Left cardiac atrium (tissue), 4 donors: ENCODE results near the gene GTF2H3. TPM values are rescaled to one million over a fixed set of nuclear protein-coding genes. Genes with fewer than 3 reads are reported as not detected.
A peak's percentile ranks its signal among the peaks of the same experiment; 100 is the strongest.

Experiments used
- ATAC-seq, 2 donors: fragments of 200-7000 bp; cut with Tn5 transposase; one replicate each; pipeline ENCODE4 v1.9.1; 2020; ENCODE audit warnings: mild to moderate bottlenecking in 2 of 2, moderate library complexity in 2 of 2
- DNase-seq: peaks from one replicate; pipeline ENCODE4 v3.0.0-alpha.2; 2020
- intact Hi-C, 2 donors: fragments of 100-400 bp; cut with DNase I; formaldehyde crosslinking; loops; one replicate each; pipeline versions ENCODE4 v1.14.1 to v1.15.1; 2022 to 2023
- total RNA-seq, 2 donors: library from RNA; stranded (reverse); fragmentation: NEBNext Ultra II Directional; extraction: Animal tissue kit (Norgen Biotek cat#: 25700); gene quantifications; one replicate each; pipeline ENCODE4 v1.2.1, GENCODE V29; 2021
- donor health status: DM: no; HTN: yes; CAD: no.
- donor health status: DM: no; HTN: yes; CAD: no; lungs with severe emphysema.
- donor health status: DM: yes; HTN: yes; CAD: no.
- donor health status: Dilated cardiomyopathy.

GTF2H3 gene
- total RNA-seq, 2 donors from 2014 or later: 11.7 to 16.5 TPM

DNA sequence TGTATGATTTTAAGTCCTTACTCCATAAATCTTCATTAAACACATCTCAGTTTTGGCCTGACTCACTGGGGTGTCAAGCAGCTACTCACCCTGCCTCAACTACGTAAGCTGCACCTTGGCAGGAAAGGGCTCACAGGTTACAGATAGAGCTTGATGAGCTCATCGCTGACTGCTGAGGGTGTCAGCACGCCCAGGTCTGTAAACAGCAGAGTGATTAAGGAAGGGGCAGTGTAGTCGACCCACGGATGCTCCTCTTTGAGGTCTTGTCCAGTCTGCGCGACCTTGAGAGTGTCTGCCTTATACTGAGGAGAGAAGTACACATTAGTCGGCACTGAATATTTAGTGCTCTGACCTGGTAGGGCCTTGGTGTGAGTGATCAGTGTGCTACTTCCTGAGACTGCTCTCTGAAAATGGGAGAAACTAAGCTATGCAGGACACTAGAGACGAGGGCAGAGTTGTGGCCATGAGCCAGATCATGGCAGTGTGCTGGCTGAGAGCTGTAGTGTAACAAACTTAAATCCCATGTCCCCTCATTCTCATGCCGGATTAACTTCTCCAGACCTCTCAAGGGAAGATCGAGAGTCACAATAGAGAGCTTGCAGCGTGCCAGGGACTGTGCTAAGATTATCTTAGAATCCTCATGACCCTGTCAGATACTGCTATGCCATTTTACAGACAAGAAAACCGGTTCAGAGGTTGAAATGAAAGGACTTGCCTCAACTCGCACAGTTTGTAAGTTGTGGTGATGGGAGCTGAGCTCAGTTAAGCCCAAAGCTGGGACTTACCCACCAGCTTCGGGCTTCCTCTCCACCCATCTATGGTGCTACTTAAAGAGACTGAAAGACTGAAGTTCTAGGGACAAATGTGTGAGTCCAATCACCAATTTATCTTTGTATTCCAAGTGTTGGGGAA is 11.8 kb upstream of the GTF2H3 start:
- DNase-seq (no peak), ATAC-seq (no peak)
- intact Hi-C loops: no loop called here

DNA sequence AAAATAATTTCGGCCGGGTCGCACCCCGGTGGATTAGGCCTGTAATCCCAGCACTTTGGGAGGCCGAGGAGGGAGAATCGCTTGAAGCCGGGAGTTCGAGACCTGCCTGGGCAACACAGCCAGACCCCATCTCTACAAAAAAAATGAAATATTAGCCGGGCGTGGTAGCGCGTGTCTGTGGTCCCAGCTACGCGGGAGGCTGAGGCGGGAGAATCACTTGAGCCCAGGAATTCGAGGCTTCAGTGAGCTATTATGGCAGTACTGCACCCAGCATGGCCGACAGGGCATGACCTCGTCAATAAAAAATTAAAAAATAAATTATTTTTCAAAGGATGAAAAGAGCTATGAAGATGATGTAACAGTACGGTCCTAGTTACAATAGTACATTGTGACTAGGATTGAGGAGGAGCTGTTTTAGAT is 523 bp downstream of the GTF2H3 start:
- no peak for ATAC-seq
- no peak for DNase-seq
- intact Hi-C loops: no loop called here

DNA sequence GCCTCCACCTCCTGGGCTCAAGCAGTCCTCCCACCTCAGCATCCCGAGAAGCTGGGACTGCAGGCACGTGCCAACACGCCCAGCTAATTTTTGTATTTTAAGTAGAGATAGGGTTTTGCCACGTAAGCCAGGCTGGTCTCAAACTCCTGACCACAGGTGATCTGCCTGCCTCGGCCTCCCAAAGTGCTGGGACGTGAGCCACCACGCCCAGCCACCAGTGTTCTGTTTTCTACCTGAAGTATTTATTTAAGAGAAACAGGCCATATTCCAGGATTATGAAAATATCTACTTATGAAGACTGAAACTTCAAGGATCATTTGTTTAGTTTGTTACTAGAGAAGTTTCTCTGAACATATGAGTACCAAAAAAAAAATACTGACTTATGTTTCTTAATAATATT is 10.3 kb downstream of the GTF2H3 start:
- DNase-seq (no peak), ATAC-seq (no peak)
- intact Hi-C loops: no loop called here

- ATAC-seq (no peak), DNase-seq (no peak)
- intact Hi-C loops: no loop called here
These were observed 11.8 kb downstream of the GTF2H3 start for GRCh38 chr12:123645380-123645779.

- ATAC-seq (no peak), DNase-seq (no peak)
- intact Hi-C loops: no loop called here
These were observed 12.2 kb downstream of the GTF2H3 start for GRCh38 chr12:123645878-123646277.

- intact Hi-C loops: no loop called here
- no peak for ATAC-seq
These were observed 14.8 kb downstream of the GTF2H3 start for GRCh38 chr12:123648401-123648800.

DNA sequence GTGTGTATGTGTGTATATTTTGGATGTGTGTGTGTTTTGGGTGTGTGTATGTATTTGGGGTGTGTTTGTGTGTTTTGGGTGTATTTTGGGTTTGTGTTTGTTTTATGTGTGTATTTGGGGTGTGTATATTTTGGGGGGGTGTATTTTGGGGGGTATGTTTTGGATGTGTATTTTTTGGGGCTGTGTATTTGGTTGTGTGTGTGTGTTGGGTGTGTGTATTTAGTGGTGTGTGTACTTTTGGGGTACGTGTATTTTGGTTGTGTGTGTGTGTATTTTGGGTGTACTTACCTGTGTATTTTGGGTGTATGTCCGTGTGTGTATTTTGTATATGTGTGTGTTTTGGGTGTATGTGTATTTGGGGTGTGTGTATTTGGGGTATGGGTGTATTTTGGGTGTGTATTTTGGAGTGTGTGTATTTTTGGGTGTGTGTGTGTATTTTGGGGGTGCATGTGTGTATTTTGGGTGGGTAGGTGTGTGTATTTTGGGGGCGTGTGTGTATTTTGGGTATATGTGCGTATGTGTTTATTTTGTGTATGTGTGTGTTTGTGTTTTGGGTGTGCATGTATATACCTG is 20.6 kb downstream of the GTF2H3 start:
- no peak for DNase-seq
- no peak for ATAC-seq
- intact Hi-C loops: no loop called here

More at GRCh38 chr12:123648401-123648800, 14.8 kb downstream of the GTF2H3 start:
- no peak for DNase-seq

GRCh38 chr12:123655420-123655819 is 21.8 kb downstream of the GTF2H3 start:
- intact Hi-C loops: no loop called here
- ATAC-seq (peak; percentile 90 to 92), DNase-seq (peak; percentile 53)

GRCh38 chr12:123656392-123656791 is 22.8 kb downstream of the GTF2H3 start:
- intact Hi-C loops: no loop called here
- DNase-seq (no peak), ATAC-seq (peak in 1 of 2 donors; percentile 38)

DNA sequence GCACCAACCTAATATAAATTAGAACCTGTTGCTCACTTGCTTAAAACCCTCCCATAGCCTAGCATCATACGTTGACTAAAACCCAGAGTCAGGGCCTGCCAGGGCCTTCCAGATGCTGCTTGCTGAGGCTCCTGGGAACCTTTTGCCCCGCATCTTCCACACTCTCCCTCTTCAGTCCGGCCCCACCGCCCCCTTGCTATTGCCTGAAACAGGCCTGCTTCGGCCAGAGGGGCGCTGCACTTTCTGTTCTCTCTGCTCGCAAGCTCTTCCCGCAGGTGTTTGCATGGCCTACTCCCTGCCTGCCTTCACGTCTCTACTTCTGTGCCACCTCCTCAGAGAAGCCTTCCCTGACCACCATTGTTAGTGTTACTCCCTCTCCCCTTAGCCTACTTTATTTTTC is 23.6 kb downstream of the GTF2H3 start:
- no peak for ATAC-seq
- intact Hi-C loops: no loop called here
- DNase-seq: no peak

GRCh38 chr12:123659996-123660727 is 26.5 kb downstream of the GTF2H3 start:
- intact Hi-C loops: no loop called here
- no peak for ATAC-seq
- DNase-seq: no peak

DNA sequence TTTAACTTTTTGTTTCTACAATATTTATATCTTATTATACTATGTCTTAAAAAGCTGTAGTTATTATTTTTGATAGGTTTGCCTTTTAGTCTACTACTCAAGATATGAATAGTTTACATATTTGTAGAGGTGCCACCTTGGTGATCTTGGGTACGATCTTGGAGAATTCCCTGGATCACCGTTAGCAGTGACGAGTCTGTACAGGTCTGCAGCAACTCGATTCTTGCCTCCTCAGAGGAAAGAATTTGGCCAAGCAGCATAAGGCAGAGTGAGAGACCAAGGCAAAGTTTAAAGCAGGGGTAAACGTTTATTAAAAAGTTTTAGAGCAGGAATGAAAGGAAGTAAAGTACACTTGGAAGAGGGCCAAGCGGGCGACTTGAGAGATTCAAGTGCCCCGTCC is 34.1 kb downstream of the GTF2H3 start:
- no peak for DNase-seq
- intact Hi-C loops: no loop called here
- ATAC-seq: no peak

DNA sequence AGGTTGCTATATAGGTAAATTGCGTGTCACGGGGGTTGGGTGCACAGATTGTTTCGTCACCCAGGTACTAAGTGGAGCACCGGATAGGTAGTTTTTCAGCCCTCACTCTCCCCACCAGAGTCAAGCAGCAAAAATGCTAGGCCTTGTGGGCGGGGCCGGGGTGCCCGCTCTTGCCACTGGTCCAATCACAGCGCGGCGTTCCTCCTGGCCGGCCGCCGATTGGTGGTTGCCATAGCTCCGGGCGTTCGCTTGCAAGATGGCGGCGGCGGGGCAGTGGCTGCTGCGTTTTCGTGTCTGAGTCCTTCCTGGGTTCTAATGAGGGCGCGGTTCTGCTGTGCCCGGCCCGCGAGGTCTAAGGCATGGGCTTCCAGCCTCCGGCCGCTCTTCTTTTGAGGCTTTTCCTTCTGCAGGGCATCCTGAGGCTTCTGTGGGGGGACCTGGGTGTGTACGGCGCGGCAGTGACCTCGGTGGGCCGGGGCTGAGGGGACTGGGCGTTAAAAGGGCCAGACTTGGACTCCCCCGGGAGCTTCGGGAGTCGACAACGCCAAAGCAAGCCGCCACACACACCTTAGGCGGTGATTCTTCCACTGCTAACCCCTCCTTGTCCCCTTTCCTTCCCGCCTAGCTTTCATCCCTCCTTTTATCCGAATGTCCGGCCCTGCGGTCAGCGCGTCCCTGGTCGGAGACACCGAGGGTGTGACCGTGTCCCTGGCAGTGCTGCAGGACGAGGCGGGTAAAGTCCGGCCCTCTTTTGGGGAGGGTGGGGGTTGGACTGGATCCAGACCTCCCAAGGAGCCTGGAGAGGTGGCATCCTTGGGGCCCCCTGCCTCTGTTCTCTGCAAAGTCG is 37.5 kb downstream of the GTF2H3 start, which contains the start of gene TCTN2:
TCTN2 (plus strand) TSS at position 232 of the 847 bp plus-strand sequence; CDS start at position 360, 128 bp downstream.
- ATAC-seq: peak; percentile 100
- intact Hi-C loops: no loop called here
- DNase-seq: peak; percentile 97

- intact Hi-C loops: no loop called here
- ATAC-seq (no peak), DNase-seq (no peak)
These were observed 38.2 kb downstream of the GTF2H3 start for GRCh38 chr12:123671876-123672275.

- no peak for ATAC-seq
- DNase-seq: no peak
- intact Hi-C loops: no loop called here
These were observed 41.8 kb downstream of the GTF2H3 start for GRCh38 chr12:123675436-123675835.

GRCh38 chr12:123676616-123677320 is 43.1 kb downstream of the GTF2H3 start:
- ATAC-seq: no peak
- no peak for DNase-seq
- intact Hi-C loops: no loop called here

DNA sequence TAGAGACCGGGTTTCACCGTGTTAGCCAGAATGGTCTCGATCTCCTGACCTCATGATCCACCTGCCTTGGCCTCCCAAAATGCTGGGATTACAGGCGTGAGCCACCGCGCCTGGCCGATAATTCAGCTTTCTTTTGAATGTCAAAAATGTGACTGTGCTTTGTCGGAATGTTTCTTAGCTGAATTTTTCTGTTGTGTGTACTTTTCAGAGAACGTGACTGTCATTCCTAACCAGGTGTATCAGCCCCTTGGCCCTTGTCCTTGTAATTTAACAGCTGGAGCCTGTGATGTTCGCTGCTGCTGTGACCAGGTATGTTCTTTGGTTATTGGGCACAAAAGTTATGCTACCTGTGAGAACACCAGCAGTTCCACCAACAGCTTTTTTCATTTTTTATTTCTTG is 45.4 kb downstream of the GTF2H3 start:
- intact Hi-C loops: no loop called here
- DNase-seq: no peak
- no peak for ATAC-seq

DNA sequence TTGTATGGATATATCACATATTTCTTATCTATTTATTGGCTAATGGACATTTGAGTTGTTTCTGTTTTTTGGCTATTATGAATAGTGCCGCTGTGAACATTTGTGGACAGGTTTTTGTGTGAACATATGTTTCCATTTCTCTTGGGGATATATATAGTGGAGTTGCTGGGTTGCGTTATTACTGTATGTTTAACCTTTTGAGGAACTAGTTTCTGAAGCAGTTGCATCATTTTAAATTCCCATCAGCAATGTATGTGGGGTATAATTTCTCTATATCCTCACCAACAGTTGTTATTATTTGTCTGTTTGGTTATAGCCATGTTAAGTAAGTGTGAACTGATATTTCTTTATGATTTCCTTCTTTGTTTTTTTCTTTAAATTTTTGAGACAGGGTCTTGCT is 48.0 kb downstream of the GTF2H3 start:
- intact Hi-C loops: no loop called here
- ATAC-seq (no peak), DNase-seq (no peak)
